Measurements from ENCODE around the gene FOXE1.

DNA sequence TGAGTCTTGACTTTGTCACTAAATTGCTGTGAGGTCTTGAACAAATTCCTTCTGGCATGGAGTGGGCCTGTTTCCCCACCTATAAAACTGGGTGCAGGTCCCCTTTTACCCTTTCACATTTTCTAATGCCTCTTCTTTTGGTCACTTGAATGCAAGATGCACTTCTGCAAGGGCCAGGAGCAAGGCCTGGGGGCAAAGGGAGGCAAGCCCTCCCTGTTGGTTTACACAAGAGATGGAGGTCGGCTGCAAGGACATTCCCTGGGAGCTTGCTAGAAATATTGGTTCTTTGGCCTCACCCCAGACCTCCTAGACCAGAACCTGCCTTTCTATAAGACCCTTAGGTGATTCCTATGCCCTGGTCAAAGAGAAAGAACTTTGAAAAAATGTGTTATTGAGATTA, 5.8 kb downstream of the FOXE1 start:
- TF ChIP-seq EZH2phosphoT487 (IDR thresholded peaks at IDR 0.05; ENCODE audit: low read length), result no peak
- TF ChIP-seq, protein P1, sequence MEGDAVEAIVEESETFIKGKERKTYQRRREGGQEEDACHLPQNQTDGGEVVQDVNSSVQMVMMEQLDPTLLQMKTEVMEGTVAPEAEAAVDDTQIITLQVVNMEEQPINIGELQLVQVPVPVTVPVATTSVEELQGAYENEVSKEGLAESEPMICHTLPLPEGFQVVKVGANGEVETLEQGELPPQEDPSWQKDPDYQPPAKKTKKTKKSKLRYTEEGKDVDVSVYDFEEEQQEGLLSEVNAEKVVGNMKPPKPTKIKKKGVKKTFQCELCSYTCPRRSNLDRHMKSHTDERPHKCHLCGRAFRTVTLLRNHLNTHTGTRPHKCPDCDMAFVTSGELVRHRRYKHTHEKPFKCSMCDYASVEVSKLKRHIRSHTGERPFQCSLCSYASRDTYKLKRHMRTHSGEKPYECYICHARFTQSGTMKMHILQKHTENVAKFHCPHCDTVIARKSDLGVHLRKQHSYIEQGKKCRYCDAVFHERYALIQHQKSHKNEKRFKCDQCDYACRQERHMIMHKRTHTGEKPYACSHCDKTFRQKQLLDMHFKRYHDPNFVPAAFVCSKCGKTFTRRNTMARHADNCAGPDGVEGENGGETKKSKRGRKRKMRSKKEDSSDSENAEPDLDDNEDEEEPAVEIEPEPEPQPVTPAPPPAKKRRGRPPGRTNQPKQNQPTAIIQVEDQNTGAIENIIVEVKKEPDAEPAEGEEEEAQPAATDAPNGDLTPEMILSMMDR (IDR thresholded peaks at IDR 0.05; ENCODE audit: low read length), result no peak
- TF ChIP-seq EZH2 (optimal IDR thresholded peaks at IDR 0.05; ENCODE audit: low read depth, low read length), result no peak

All from MM.1S (cell line).